COLO829 (cell line): Measurements from ENCODE around the gene PFDN1.

ENCODE experiments used
- DNase-seq: peaks from one replicate; pipeline ENCODE4 v3.0.0; 2012; ENCODE audit warnings: low spot score

Gene PFDN1

GRCh38 chr5:140328036-140328764 is 25.3 kb upstream of the PFDN1 start:
- DNase-seq = no peak

- peak; percentile 65 for DNase-seq
Observed at GRCh38 chr5:140327589-140327988, 24.7 kb upstream of the PFDN1 start.

GRCh38 chr5:140325486-140325885 is 22.6 kb upstream of the PFDN1 start:
- DNase-seq = no peak

DNA sequence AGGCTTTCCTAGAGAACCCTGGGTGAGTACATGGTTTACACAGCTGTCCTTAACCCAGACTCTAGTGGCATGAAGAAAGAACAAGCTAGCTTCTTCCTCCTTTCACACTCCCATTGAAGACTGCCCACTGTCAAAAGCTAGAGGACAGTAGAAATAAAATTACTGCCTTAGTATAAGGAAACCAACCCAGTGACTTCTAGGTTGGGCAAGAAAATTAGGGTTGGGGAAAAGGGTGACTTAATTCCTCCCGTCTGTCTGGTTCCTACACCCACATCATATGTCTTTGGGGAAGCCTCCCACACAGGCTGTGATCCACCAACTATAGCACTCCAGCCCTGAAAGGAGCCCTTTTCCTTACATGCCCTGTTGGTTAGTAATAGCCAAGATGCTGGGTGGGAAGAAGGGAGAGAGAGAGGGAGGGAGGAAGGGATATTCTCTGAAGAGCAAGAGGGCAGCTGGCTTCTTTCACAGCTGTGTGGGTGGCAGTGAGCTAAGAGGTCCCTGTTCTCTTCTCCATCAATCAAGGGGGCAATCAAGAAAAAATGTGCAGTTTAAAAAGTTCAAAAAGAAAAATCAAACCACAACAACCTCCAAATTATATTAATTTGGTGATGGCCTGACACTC is 21.8 kb upstream of the PFDN1 start:
- no peak for DNase-seq

DNA sequence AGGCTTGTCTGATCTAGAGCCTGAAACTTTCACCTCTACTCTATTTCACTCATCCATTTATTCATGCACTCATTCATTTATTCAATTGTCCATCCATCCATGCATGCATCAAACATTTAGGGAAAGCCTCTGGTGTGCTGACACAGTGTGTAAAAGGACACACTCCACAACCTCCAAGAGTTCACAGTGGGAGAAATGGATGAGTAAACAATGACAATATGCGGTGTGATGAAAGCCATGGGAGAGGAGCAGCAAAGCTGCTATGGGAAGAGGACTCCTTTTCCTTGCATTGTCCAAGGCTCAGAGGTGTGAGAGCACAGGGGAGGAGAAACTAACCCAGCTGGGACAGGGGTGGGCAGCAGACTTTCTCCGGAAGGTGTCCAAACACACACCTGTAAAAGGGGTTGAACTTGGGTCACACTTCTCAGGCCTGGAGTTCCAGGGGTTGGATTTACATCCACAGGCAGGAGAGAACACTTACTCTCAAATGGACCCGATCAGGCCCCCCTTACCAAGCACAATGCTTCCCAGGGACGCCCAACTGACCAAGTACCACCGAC is 21.2 kb upstream of the PFDN1 start:
- no peak for DNase-seq

GRCh38 chr5:140322751-140323731 is 20.1 kb upstream of the PFDN1 start:
- no peak for DNase-seq

DNA sequence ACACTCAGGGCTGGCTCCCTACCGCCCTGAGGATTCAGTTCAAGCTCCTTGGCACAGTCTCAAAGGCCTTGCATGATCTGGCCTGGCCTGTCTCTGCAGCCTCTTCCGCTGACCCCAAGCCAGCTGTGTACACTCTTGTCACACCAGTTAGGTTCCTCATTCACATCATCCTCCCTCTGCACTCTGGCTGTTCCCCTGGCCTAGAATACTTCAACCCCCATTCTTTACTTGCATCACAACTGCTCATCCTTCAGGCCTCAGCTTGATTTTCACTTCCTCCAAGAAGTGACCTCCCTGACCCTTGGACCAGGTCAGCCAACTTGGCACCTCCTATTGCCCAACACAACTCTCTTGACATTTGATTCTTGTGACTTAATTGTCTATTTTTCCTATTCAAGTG is 18.9 kb upstream of the PFDN1 start:
- DNase-seq = no peak

DNA sequence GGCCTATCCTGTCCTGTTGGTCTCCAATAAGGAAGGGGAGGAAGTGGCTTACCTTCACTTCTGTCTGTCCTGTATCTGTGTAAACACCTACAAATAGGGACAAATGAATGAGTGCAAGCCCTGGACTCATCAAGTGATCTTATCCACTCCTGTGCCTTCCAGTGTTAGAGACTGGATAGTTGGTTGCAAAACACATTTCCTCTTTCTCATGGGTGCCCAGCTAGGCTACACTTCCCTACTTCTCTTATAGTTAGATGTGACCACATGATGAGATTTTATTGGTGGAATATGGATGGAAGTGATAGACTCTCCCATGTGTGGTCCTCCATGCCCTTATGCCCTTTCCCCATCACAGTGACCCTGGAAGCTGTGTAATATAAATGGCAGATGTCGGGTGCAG is 16.9 kb upstream of the PFDN1 start:
- DNase-seq = no peak

GRCh38 chr5:140318792-140319191 is 15.9 kb upstream of the PFDN1 start:
- no peak for DNase-seq

DNA sequence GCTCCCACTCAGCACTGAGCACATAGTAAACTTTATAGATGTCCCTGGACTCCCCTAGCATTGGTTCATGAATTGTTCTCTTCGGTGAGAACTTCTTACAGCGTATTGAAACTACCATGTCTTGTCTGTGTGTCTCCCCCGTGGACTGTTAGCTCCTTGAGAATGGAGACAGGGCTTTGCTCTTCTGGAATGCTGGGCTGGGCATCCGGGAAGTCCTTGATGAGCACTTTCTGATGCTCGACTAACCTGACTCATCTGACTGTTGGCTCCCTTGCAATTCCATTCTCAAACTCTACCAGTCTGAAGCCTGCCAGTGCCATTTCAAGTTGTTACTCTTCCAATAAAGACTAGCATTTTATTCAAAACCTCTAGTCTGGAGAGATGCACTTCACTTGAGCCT is 15.0 kb upstream of the PFDN1 start:
- no peak for DNase-seq

DNA sequence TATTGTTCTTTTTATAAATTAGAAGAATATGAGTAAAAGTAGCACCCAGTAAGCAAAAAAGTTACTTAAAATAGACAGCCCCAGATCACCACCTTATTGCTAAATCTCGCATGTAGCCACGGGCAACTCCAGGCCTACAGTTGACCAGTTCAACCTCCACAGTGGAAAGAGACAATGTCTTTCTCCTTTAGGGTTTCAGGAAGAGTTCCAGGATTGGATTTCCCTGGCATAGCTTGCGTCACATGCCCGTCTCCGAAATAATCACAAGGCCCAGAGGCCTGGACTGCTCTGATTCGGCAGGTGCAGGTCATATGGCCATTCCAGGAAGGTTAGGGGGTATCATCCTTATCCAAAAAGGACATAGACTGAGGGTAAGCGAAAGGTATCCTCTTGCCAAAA is 9.9 kb upstream of the PFDN1 start:
- no peak for DNase-seq

GRCh38 chr5:140312067-140312790 is 9.3 kb upstream of the PFDN1 start:
- DNase-seq = no peak

DNA sequence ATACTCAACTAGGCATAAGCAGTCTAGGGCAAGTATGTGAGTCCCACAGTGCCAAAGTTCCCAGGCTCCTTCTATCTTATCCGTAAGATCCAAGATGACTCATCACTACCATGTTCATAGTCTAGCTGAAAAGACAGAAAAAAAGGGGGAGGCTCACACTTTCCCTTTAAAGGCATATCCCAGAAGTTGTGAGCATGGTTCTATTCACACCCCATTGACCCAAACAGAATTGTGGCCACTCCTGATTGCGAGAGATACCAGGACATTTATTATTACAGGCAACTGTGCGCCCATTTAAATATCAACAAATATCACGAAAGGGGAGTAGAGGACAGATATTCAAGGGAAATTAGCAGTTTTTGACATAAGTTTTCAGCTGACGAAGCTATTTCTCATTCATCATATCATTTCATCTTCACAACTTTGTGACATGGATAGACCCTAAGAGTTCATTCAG is 8.1 kb upstream of the PFDN1 start:
- DNase-seq = no peak

- DNase-seq = no peak
Observed at GRCh38 chr5:140310434-140310833, 7.5 kb upstream of the PFDN1 start.

DNA sequence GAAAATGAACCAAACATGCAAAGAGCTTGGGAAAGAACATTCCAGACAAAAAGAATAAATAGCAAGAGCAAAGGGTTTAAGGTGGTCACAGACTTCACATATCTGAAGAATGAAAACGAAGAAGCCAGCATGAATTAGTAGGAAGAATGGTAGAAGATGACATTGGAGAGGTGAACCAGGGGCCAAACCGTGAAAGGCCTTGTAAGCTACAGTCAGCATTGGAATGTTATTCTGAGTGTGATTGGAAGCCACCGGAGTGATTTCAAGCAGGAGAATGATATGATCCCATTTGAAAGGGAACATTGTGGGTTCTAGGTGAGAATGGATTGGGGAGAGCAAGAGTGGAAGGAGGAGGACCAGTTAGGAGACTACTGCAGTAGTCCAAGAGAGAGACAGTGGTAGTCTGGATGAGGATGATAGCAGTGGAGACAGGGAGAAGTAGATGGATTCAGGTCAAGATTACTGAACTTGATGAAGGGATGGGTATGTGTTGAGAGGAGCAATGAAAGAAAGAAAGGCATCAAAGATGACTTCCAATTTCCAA is 6.9 kb upstream of the PFDN1 start:
- no peak for DNase-seq

GRCh38 chr5:140305471-140305870 is 2.6 kb upstream of the PFDN1 start:
- no peak for DNase-seq

DNA sequence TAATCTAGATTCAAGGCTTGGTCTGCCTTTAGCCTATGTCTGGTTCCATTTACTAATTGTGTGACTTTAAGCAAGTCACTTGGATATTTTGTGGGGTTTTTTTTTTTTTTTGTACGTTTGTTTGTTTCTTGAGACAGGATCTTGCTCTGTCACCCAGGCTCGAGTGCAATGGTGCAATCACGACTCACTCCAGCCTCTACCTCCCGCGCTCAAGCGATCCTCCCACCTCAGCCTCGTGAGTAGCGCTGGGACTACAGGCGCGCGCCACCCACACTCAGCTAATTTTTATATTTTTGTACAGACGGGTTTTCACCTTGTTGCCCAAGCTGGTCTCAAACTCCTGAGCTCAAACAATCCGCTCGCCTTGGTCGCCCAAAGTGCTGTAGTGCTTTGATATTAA is 1.1 kb upstream of the PFDN1 start:
- DNase-seq = no peak

DNA sequence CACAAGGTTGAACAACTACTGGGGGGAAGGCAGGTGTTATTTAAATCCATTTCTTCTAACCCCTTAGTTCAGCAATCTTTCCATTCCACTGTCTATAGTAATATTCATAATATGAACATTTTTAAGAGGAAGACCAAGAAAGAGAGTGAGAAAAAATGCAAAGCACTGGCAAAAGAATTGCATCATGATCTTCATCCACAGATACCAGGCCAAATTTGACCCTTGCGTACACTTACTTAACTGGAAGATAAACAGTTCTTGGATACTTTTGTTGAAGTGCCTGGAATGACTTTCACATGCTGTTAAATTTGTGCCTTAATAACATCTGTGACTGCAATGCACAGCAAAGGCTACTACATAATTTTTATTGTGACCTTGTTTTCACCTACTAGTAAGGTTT is 1.8 kb downstream of the PFDN1 start:
- no peak for DNase-seq

- no peak for DNase-seq
Observed at GRCh38 chr5:140299056-140299455, 3.8 kb downstream of the PFDN1 start.

DNA sequence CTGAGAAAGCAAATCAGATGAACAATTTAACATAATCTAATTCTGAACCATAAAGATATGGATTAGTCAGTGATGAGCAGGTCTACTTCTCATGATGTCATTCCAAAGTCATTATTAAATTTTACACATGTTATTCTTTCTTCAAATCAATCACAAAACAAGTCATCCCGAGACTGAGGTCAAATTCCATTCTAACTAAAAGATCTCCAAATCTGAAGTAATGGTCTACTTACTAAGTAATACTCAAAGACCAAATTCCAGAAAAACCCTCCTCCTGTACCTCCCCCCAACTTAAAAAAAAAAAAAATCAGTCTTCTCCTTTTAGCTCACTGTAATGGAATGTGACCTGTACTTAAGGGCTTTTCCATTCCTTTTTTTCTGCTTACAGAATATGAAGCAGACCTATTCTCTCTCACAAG is 4.7 kb downstream of the PFDN1 start:
- DNase-seq = no peak

DNA sequence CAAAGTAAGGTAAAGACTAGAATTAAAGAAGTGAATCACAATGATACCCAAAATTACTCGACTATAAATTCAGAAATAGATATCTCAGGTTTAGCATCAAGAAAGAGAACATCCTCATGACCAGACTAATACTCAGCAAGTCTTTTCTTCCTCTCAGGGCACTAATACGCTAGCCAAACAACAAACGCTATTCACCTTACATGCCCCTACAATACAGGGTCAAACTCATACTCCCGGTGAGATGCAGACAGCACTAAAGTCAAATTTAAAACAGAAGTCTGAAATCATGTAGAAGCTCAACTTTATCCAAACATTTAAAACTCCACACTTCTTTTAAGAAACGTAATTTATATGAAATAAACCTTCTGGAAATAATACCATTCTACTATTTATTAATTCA is 5.6 kb downstream of the PFDN1 start:
- DNase-seq = no peak
